Activated CD4-positive, alpha-beta T cell treated with anti-CD3 and anti-CD28 coated beads, Interleukin-2, amount 10 ng/mL, durations not matched to agents 24 days and 14 days (primary cell): Measurements from ENCODE around the gene STK4. TPM values are rescaled to one million over a fixed set of nuclear protein-coding genes. Genes with fewer than 3 reads are reported as not detected.
A peak's percentile ranks its signal among the peaks of the same experiment; 100 is the strongest.

Experiments
- DNase-seq: peaks from one replicate; pipeline ENCODE4 v3.0.0; 2022
- H3K27ac Mint-ChIP-seq: one replicate; pipeline ENCODE4 v1.8.0; 2022; ENCODE audit warnings: mild to moderate bottlenecking, mixed read lengths
- H3K27me3 Mint-ChIP-seq: one replicate; pipeline ENCODE4 v1.8.0; 2022; ENCODE audit warnings: mixed read lengths
- H3K36me3 Mint-ChIP-seq: one replicate; pipeline ENCODE4 v1.8.0; 2022; ENCODE audit warnings: low read depth, mild to moderate bottlenecking, mixed read lengths
- H3K4me1 Mint-ChIP-seq: one replicate; pipeline ENCODE4 v1.8.0; 2021; ENCODE audit warnings: mixed read lengths
- H3K4me3 Mint-ChIP-seq: one replicate; pipeline ENCODE4 v1.8.0; 2022; ENCODE audit warnings: mild to moderate bottlenecking, moderate library complexity, mixed read lengths
- H3K9me3 Mint-ChIP-seq: one replicate; pipeline ENCODE4 v1.8.0; 2021; ENCODE audit warnings: mixed read lengths
- intact Hi-C: fragments of 100-400 bp; cut with micrococcal nuclease; formaldehyde crosslinking; loops from one replicate; pipeline ENCODE4 v1.15.1; 2023
- total RNA-seq: library from RNA; stranded (reverse); gene quantifications from 2 replicates; pipeline ENCODE4 v1.2.3, GENCODE V29; 2022

Gene STK4
- total RNA-seq, 1 donor from 2014 or later, result 143 TPM

DNA sequence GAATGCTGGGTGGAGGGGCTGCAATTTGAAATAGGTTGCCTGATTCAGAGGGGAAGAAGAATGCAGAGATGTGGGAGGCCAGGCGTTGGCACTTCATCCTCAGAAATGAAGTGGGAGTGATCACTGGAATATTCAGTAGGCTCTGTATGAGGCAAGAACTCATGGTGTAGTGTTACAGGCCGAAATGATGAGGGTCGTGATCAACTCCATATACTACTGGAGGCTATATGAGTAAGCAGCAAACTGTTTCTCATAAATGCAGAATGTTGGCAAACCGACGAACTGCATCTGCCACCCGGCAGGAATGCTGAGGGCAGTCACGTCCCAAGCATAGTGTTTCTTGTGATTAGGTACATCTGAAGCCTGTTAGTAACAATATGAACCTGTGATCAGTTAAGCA, 121.9 kb downstream of the STK4 start:
- H3K27ac Mint-ChIP-seq, result no peak overlapping the region
- peaks cover 30% of the 10 kb centered on the region for H3K36me3 Mint-ChIP-seq
- intact Hi-C loops, result no loop called here
- DNase-seq, result no peak
- H3K9me3 Mint-ChIP-seq, result no peaks in the 10 kb centered on the region
- H3K4me3 Mint-ChIP-seq, result no peak overlapping the region
- H3K4me1 Mint-ChIP-seq, result no peaks in the 10 kb centered on the region
- H3K27me3 Mint-ChIP-seq, result no peaks in the 10 kb centered on the region

DNA sequence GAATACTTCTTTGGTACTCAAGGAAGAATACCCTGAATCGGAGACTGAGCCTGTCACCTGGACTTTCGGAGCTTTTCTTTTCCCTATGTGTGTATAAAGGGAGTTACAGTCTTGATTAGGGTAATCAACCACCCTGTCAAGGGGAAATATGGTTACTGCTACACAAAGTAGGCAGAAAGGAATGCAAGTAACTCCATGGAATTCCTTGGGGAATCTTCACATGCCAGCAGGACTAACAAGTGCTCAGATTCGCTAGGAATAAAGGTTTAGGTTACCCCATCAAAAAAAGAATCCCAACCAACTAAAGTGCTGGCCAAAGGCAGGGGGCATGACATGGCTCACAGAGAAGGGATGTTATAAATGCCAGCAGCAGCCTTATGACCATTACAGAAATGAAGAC, 124.2 kb downstream of the STK4 start:
- peaks cover 18% of the 10 kb centered on the region for H3K36me3 Mint-ChIP-seq
- no peaks in the 10 kb centered on the region for H3K9me3 Mint-ChIP-seq
- intact Hi-C loops, result no loop called here
- H3K4me1 Mint-ChIP-seq, result no peaks in the 10 kb centered on the region
- H3K27me3 Mint-ChIP-seq, result no peaks in the 10 kb centered on the region
- H3K27ac Mint-ChIP-seq, result no peak overlapping the region
- no peak overlapping the region for H3K4me3 Mint-ChIP-seq
- no peak for DNase-seq

DNA sequence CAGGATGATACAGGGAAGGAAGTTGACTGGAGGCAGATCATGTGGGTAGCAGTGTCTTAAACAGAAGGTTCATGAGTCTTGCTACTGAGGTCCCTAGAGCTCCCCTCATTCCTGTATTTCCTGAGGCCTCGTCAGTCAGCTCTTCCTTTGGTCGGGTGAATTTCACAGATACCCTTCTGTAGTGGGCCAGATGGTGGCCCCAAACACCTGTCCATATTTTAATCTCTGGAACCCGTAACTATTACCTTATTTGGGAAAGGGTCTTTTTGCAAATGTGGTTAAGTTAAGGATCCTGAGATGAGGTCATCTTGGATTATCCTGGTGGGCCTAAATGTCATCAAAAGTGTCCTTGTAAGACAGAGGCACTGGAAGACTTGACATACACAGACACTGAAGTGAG, 125.1 kb downstream of the STK4 start:
- no peak overlapping the region for H3K4me3 Mint-ChIP-seq
- DNase-seq, result no peak
- peaks cover 9% of the 10 kb centered on the region for H3K36me3 Mint-ChIP-seq
- no peaks in the 10 kb centered on the region for H3K9me3 Mint-ChIP-seq
- no peak overlapping the region for H3K27ac Mint-ChIP-seq
- H3K4me1 Mint-ChIP-seq, result peaks cover 2% of the 10 kb centered on the region
- intact Hi-C loops, result no loop called here
- H3K27me3 Mint-ChIP-seq, result no peaks in the 10 kb centered on the region

DNA sequence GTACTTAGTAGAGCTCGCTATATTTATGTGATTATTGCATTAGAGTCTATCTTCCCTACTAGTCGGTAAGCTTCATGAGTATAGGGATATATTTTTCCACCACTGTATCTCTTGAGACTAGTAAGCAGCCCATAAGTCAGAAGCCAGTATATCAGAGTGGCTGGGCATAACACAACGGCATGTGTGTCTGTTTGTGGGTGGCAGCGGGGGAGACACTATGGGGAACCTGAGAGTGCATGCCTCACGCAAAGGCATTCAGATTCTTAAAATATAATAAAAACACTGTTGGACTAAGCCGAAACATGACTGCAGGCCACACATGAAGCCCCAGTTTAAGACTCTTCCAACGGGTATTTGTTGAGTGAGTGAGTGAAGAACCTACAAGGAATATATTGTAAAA, 126.6 kb downstream of the STK4 start:
- peaks cover 10% of the 10 kb centered on the region for H3K27me3 Mint-ChIP-seq
- no peak overlapping the region for H3K4me3 Mint-ChIP-seq
- H3K36me3 Mint-ChIP-seq, result peaks cover 3% of the 10 kb centered on the region
- no peak for DNase-seq
- H3K4me1 Mint-ChIP-seq, result peaks cover 5% of the 10 kb centered on the region
- H3K9me3 Mint-ChIP-seq, result no peaks in the 10 kb centered on the region
- intact Hi-C loops, result no loop called here
- no peak overlapping the region for H3K27ac Mint-ChIP-seq

DNA sequence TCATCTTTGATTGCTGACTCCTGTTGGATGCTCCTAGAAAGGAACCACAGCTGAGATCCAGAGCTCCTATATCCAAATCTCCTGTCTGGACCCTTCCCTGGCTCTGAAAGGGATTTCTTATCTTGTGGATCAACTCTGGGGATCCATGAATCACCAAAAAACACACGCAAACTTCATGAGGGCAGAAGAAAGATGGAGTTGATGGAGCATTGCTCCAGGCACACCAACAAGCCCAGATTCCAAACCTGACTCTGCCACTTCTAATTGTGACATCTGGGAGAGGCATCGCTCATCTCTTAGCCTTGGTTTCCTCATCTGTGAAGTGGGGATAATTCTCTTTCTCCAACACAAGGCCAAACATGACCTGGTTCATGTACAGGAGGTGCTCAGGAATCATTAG, 127.9 kb downstream of the STK4 start:
- H3K36me3 Mint-ChIP-seq, result no peaks in the 10 kb centered on the region
- no peak overlapping the region for H3K4me3 Mint-ChIP-seq
- H3K4me1 Mint-ChIP-seq, result peaks cover 5% of the 10 kb centered on the region
- H3K27ac Mint-ChIP-seq, result no peak overlapping the region
- H3K27me3 Mint-ChIP-seq, result peaks cover 18% of the 10 kb centered on the region
- DNase-seq, result no peak
- no peaks in the 10 kb centered on the region for H3K9me3 Mint-ChIP-seq
- intact Hi-C loops, result no loop called here

DNA sequence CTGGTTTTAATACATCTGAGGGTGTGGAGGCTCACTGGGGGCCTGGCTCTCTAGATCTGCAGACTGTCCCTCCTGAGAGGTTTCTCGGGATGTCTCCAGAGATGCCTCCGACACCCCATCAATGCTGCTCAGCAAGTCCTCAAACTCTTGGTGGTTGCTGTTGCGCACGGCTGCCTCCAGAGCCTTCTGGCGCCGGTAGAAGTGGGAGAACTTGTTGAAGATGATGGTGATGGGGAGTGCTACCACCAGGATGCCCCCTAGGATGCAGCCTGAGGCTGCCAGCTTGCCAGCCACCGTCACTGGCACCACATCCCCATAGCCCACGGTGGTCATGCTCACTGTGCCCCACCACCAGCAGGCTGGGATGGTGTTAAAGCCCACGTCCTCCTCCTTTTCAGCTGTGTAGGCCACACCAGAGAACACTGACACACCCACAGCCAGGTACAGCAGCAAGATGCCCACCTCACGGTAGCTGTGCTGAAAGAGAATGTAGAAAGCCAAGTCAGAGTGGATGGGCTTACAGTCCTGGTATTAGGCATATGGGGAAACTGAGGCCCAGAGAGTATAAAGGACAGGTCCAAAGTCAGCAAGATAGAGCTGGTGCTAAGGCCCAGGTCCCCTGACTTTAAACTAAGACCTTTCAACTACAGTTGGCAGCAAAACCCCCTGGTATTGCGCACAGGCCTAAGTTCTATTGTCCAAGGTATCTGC, 128.7 kb downstream of the STK4 start:
- intact Hi-C loops, result loop anchor here (5.0 kb wide), 2 partner anchors 133 to 197 kb away; partner anchors contain the start of gene TOMM34
- H3K36me3 Mint-ChIP-seq, result no peaks in the 10 kb centered on the region
- H3K9me3 Mint-ChIP-seq, result no peaks in the 10 kb centered on the region
- peaks cover 26% of the 10 kb centered on the region for H3K27me3 Mint-ChIP-seq
- no peak overlapping the region for H3K27ac Mint-ChIP-seq
- peaks cover 5% of the 10 kb centered on the region for H3K4me1 Mint-ChIP-seq
- DNase-seq, result no peak
- no peak overlapping the region for H3K4me3 Mint-ChIP-seq

DNA sequence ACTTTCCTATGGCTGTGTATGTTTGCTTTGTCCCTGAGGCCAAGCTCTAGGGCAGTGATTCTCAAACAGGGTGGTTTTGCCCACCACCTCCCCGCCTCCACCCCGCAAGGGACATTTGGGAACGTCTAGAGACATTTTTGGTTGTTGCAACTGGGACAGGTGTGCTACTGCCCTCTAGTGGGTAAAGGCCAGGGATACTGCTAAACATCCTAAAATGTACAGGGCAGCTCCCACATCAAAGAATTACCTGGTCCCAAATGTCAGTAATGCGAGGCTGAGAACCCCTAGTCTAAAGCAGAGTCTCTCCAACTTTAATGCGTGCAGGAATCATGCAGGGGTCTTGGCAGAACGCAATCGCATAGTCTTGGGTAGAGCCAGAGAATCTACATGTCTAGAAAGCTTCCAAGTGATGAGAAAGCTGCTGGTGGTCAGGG, 129.5 kb downstream of the STK4 start:
- Mint-ChIP-seq H3K4me1 (peaks cover 5% of the 10 kb centered on the region), H3K9me3 (no peaks in the 10 kb centered on the region), H3K27ac (no peak overlapping the region), H3K36me3 (no peaks in the 10 kb centered on the region), H3K27me3 (peaks cover 32% of the 10 kb centered on the region), H3K4me3 (no peak overlapping the region)
- peak; percentile 88 for DNase-seq
- intact Hi-C loops, result loop anchor here (1.0 to 5.0 kb wide), 4 partner anchors 52 to 196 kb away; partner anchors contain the start of gene TOMM34

GRCh38 chr20:45096781-45097180, 130.5 kb downstream of the STK4 start:
- no peak overlapping the region for H3K4me3 Mint-ChIP-seq
- H3K27me3 Mint-ChIP-seq, result peaks cover 39% of the 10 kb centered on the region
- H3K4me1 Mint-ChIP-seq, result peaks cover 8% of the 10 kb centered on the region
- no peaks in the 10 kb centered on the region for H3K9me3 Mint-ChIP-seq
- DNase-seq, result no peak
- intact Hi-C loops, result loop anchor here (1.0 to 5.0 kb wide), 4 partner anchors 52 to 196 kb away; partner anchors contain the start of gene TOMM34
- no peak overlapping the region for H3K27ac Mint-ChIP-seq
- no peaks in the 10 kb centered on the region for H3K36me3 Mint-ChIP-seq

DNA sequence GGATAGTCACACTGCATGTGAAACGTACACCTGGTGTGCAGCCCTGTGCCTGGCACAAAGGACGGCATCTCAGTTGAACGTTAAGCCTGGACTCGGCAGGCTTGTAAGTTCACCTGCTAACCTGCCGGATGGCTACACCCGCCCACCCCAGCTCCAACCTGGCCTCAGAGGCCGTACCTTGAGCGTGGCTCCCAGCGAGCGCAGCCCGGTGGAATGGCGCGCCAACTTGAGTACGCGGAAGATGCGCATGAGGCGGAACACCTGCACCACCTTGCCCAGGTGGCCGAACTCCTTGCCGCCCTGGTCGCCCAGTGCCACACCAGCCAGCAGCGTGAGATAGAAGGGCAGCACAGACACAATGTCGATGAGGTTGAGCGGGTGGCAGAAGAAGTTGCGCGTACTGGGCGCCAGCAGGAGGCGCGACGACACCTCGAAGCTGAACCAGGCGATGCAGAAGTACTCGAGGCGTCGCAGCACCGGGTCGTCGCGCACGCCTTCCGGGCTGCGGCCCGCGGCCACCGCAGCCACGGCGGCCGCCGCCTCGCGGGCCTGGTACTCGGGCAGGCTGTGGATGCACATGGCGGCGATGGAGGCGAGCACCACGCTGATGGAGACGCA, 131.3 kb downstream of the STK4 start:
- Mint-ChIP-seq H3K9me3 (no peaks in the 10 kb centered on the region), H3K27ac (no peak overlapping the region), H3K36me3 (no peaks in the 10 kb centered on the region), H3K27me3 (peaks cover 44% of the 10 kb centered on the region), H3K4me3 (peak overlapping the region; percentile 69), H3K4me1 (peaks cover 8% of the 10 kb centered on the region)
- DNase-seq, result peak; percentile 84
- intact Hi-C loops, result loop anchor here (5.0 kb wide), 2 partner anchors 135 to 195 kb away; partner anchors contain the start of gene TOMM34

DNA sequence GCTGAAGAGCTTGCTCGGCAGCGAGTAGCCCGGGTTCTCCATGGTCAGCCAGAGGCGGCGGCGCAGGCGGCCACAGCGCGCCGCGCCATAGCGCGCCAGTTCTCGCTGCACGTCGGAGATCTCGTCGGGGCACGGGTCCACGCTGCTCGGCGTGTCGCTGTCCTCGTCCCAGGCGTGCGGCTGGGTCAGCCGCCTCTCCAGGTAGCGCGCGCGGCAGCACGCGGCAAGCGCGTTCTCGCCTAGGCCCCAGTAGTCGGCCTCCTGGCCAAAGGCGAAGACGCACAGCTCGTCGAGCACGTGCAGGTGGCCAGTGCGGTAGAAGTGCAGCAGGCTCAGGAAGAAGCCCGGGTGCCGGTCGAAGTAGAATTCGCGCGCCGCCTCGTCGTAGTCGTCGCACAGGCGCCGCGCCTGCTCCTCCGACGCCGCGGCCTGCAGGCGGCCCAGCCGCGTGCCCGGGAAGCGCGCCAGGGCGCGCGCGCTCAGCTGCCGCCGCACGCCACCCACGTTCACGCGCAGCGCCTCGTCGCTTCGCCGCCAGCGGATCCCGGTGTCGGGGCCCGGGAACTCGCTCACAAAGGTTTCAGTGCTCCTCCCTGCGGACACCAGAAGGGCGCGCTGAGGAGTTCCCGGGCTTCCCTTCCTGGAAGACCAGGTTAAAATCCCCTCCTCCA, 131.9 kb downstream of the STK4 start:
- peaks cover 8% of the 10 kb centered on the region for H3K4me1 Mint-ChIP-seq
- peaks cover 44% of the 10 kb centered on the region for H3K27me3 Mint-ChIP-seq
- peak; percentile 72 for DNase-seq
- no peaks in the 10 kb centered on the region for H3K9me3 Mint-ChIP-seq
- intact Hi-C loops, result loop anchor here (5.0 kb wide), 2 partner anchors 136 to 194 kb away; partner anchors contain the start of gene TOMM34
- H3K4me3 Mint-ChIP-seq, result no peak overlapping the region
- H3K36me3 Mint-ChIP-seq, result no peaks in the 10 kb centered on the region
- no peak overlapping the region for H3K27ac Mint-ChIP-seq

DNA sequence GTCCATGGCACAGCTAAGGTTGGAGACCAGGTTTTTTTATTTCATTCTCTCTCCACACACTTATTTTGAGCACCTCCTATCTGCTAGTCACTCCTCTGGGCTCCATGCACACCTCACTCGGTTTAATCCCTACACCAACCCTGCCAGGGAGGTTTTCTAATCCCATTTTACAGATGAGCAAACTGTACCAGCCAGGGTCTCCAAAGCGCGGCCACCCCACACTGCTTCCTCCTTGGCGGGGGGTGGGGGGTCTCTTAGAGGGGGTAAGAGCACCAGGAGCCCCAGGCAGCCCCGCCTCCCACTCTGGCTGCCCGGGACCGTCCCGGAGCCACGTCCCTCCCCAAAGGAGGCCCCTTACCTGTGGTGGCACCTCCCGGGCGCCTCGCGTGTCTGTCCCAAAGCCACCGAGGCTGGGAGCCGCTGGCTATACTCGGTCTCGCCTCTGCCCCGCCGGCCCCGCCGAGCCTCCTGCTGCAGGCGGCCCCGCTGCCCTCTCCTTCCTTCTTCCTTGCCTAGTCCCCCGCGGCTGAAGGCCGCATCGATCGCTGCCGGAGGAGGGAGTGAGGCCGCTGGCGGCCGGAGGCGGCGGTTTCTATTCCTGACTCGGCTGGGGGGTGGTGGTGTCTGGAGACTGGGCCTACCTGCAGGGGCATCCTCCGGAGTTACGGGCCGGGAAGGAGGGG, 134.4 kb downstream of the STK4 start, which contains the start of gene KCNS1:
Gene KCNS1, minus strand, starts transcription at position 565 of the 683 bp plus-strand sequence. CDS start 1,891 bp downstream, outside the sequence.
- Mint-ChIP-seq H3K27ac (no peak within 1 kb of the TSS), H3K4me3 (no peak within 1 kb of the TSS), H3K27me3 (peaks cover 46% of the 10 kb centered on the region), H3K36me3 (no peaks in the 10 kb centered on the region), H3K4me1 (peaks cover 8% of the 10 kb centered on the region), H3K9me3 (no peaks in the 10 kb centered on the region)
- no peak for DNase-seq
- intact Hi-C loops, result no loop called here

GRCh38 chr20:45101333-45101850, 135.1 kb downstream of the STK4 start:
- Mint-ChIP-seq H3K9me3 (no peaks in the 10 kb centered on the region), H3K27me3 (peaks cover 48% of the 10 kb centered on the region), H3K36me3 (no peaks in the 10 kb centered on the region), H3K27ac (no peak overlapping the region), H3K4me1 (peaks cover 6% of the 10 kb centered on the region), H3K4me3 (no peak overlapping the region)
- no peak for DNase-seq
- intact Hi-C loops, result no loop called here

DNA sequence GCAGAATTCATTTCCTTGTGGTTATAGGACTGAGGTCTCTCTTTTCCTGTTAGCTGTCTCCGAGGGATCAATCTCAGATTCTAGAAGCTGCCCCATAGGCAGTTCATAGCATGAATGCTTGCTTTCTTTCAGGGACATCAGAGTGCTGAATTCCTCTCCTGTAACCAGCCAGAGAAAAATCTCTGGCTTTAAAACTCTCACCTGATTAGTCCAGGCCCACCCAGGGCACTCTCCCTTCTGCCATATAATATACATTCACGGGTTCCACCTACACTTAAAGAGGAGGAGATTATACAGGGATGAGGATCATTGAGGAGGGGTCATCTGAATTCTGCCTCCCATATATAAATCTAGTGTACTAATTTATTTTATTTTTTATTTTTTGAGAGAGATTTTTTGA, 136.8 kb downstream of the STK4 start:
- Mint-ChIP-seq H3K27ac (no peak overlapping the region), H3K27me3 (peaks cover 44% of the 10 kb centered on the region), H3K9me3 (no peaks in the 10 kb centered on the region), H3K4me3 (no peak overlapping the region), H3K4me1 (peaks cover 2% of the 10 kb centered on the region), H3K36me3 (no peaks in the 10 kb centered on the region)
- intact Hi-C loops, result no loop called here
- no peak for DNase-seq
